Ishikawa (cell line): ENCODE data around the gene SMARCA4.

Experiments
- CEBPB ChIP-seq: IDR thresholded peaks from 2 replicates; pipeline ENCODE4 v1.6.1; 2012
- CREB1 ChIP-seq: IDR thresholded peaks from 2 replicates; pipeline ENCODE4 v1.6.1; 2012; ENCODE audit warnings: low read depth
- EGR1 ChIP-seq: IDR thresholded peaks from 2 replicates; pipeline ENCODE4 v1.6.1; 2012
- EP300 ChIP-seq: IDR thresholded peaks from 2 replicates; pipeline ENCODE4 v1.6.1; 2012; ENCODE audit warnings: borderline replicate concordance
- FOXM1 ChIP-seq: IDR thresholded peaks from 2 replicates; pipeline ENCODE4 v1.6.1; 2012; ENCODE audit warnings: low read depth, borderline replicate concordance
- NFIC ChIP-seq: IDR thresholded peaks from 2 replicates; pipeline ENCODE4 v1.6.1; 2012
- RAD21 ChIP-seq: IDR thresholded peaks from 2 replicates; pipeline ENCODE4 v1.6.1; 2012; ENCODE audit warnings: low read depth
- TAF1 ChIP-seq: IDR thresholded peaks from 2 replicates; pipeline ENCODE4 v1.6.1; 2012; ENCODE audit warnings: low read depth, mild to moderate bottlenecking
- TCF12 ChIP-seq: IDR thresholded peaks from 2 replicates; pipeline ENCODE4 v1.6.1; 2012; ENCODE audit warnings: low read depth
- TEAD4 ChIP-seq: IDR thresholded peaks from 2 replicates; pipeline ENCODE4 v1.6.1; 2012
- YY1 ChIP-seq: IDR thresholded peaks from 2 replicates; pipeline ENCODE4 v1.6.1; 2012; ENCODE audit warnings: low read depth
- ZBTB7A ChIP-seq: IDR thresholded peaks from 2 replicates; pipeline ENCODE4 v1.6.1; 2012; ENCODE audit warnings: low read depth
- TF ChIP-seq, protein P1 (sequence below): IDR thresholded peaks from 2 replicates; pipeline ENCODE4 v1.6.1; 2012
- TF ChIP-seq, protein P2 (sequence below): IDR thresholded peaks from 2 replicates; pipeline ENCODE4 v1.6.1; 2012
- TF ChIP-seq, protein P3 (sequence below): IDR thresholded peaks from 2 replicates; pipeline ENCODE4 v1.6.1; 2012; ENCODE audit warnings: low read depth, mild to moderate bottlenecking

The SMARCA4 gene

DNA sequence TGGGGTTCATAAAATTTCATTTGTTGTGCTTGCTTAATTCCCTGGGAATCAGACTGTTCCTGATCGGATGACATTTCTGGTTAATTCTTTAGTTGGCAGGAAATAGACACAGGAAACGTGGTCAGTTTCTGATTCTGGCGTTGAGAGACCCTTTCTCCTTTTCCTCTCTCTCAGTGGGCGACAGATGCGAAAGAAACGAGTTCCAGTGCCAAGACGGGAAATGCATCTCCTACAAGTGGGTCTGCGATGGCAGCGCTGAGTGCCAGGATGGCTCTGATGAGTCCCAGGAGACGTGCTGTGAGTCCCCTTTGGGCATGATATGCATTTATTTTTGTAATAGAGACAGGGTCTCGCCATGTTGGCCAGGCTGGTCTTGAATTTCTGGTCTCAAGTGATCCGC is 139.2 kb downstream of the SMARCA4 start:
- TF ChIP-seq FOXM1 (no peak), NFIC (no peak), TAF1 (no peak), CREB1 (no peak)
- TF ChIP-seq, protein P1, sequence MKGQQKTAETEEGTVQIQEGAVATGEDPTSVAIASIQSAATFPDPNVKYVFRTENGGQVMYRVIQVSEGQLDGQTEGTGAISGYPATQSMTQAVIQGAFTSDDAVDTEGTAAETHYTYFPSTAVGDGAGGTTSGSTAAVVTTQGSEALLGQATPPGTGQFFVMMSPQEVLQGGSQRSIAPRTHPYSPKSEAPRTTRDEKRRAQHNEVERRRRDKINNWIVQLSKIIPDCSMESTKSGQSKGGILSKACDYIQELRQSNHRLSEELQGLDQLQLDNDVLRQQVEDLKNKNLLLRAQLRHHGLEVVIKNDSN = no peak
- TF ChIP-seq, protein P2, sequence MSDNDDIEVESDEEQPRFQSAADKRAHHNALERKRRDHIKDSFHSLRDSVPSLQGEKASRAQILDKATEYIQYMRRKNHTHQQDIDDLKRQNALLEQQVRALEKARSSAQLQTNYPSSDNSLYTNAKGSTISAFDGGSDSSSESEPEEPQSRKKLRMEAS = no peak

DNA sequence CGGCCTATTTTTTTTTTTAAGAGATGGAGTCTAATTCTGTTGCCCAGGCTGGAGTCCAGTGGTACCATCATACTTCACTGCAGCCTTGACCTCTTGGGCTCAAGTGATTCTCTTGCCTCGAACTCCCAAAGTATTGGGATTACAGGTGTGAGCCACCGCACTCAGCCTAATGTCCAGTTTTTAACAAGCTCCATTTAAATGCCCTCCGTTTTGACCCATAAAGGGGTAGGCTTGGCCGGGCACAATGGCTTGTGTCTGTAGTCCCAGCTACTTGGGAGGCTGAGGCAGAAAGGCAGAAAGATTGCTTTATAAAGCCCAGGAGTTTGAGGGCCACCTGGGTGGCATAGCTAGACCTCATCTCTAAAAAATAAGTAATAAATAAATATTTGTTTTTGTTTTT is 140.2 kb downstream of the SMARCA4 start:
- TF ChIP-seq CEBPB = no peak
- no peak for TF ChIP-seq EP300
- TF ChIP-seq, protein P3, sequence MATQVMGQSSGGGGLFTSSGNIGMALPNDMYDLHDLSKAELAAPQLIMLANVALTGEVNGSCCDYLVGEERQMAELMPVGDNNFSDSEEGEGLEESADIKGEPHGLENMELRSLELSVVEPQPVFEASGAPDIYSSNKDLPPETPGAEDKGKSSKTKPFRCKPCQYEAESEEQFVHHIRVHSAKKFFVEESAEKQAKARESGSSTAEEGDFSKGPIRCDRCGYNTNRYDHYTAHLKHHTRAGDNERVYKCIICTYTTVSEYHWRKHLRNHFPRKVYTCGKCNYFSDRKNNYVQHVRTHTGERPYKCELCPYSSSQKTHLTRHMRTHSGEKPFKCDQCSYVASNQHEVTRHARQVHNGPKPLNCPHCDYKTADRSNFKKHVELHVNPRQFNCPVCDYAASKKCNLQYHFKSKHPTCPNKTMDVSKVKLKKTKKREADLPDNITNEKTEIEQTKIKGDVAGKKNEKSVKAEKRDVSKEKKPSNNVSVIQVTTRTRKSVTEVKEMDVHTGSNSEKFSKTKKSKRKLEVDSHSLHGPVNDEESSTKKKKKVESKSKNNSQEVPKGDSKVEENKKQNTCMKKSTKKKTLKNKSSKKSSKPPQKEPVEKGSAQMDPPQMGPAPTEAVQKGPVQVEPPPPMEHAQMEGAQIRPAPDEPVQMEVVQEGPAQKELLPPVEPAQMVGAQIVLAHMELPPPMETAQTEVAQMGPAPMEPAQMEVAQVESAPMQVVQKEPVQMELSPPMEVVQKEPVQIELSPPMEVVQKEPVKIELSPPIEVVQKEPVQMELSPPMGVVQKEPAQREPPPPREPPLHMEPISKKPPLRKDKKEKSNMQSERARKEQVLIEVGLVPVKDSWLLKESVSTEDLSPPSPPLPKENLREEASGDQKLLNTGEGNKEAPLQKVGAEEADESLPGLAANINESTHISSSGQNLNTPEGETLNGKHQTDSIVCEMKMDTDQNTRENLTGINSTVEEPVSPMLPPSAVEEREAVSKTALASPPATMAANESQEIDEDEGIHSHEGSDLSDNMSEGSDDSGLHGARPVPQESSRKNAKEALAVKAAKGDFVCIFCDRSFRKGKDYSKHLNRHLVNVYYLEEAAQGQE = no peak
- TF ChIP-seq NFIC = no peak
- no peak for TF ChIP-seq TAF1
- TF ChIP-seq TEAD4 = no peak
- TF ChIP-seq, protein P2 = no peak
- TF ChIP-seq RAD21 = no peak
- no peak for TF ChIP-seq EGR1
- TF ChIP-seq CREB1 = no peak
- TF ChIP-seq YY1 = no peak
- no peak for TF ChIP-seq TCF12
- TF ChIP-seq, protein P1 = no peak
- no peak for TF ChIP-seq ZBTB7A
- no peak for TF ChIP-seq FOXM1

DNA sequence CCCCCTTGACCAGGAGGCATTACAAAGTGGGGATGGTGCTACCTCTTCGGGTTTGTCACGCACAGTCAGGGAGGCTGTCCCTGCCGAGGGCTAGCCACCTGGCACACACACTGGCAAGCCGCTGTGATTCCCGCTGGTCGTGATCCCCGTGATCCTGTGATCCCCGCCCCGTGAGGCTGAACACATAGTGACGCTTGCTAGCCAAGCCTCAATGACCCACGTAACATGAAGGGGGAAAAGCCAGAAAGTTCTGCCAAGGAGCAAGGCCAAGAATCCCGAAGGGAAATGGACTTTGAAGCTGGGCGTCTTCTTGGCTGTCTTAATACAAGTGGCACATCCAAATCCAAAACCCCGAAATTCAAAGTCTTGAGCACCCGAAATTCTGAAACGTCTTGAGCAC is 142.1 kb downstream of the SMARCA4 start:
- TF ChIP-seq TAF1 (no peak), CEBPB (no peak), YY1 (no peak), EP300 (no peak), NFIC (no peak), TCF12 (no peak)

DNA sequence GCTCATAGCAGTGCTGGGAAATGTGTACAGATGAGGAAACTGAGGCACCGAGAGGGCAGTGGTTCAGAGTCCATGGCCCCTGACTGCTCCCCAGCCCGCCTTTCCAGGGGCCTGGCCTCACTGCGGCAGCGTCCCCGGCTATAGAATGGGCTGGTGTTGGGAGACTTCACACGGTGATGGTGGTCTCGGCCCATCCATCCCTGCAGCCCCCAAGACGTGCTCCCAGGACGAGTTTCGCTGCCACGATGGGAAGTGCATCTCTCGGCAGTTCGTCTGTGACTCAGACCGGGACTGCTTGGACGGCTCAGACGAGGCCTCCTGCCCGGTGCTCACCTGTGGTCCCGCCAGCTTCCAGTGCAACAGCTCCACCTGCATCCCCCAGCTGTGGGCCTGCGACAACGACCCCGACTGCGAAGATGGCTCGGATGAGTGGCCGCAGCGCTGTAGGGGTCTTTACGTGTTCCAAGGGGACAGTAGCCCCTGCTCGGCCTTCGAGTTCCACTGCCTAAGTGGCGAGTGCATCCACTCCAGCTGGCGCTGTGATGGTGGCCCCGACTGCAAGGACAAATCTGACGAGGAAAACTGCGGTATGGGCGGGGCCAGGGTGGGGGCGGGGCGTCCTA is 144.3 kb downstream of the SMARCA4 start:
- TF ChIP-seq FOXM1 = no peak
- TF ChIP-seq EGR1 = no peak
- TF ChIP-seq TAF1 = no peak
- TF ChIP-seq, protein P1 = no peak
- TF ChIP-seq, protein P3 = no peak
- TF ChIP-seq TEAD4 = no peak
- no peak for TF ChIP-seq ZBTB7A
- TF ChIP-seq YY1 = no peak
- TF ChIP-seq NFIC = no peak
- TF ChIP-seq, protein P2 = no peak
- no peak for TF ChIP-seq CEBPB
- no peak for TF ChIP-seq RAD21
- no peak for TF ChIP-seq CREB1
- no peak for TF ChIP-seq EP300
- TF ChIP-seq TCF12 = no peak

DNA sequence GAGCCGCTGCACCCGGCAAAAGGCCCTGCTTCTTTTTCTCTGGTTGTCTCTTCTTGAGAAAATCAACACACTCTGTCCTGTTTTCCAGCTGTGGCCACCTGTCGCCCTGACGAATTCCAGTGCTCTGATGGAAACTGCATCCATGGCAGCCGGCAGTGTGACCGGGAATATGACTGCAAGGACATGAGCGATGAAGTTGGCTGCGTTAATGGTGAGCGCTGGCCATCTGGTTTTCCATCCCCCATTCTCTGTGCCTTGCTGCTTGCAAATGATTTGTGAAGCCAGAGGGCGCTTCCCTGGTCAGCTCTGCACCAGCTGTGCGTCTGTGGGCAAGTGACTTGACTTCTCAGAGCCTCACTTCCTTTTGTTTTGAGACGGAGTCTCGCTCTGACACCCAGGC is 145.6 kb downstream of the SMARCA4 start:
- TF ChIP-seq, protein P2 = no peak
- TF ChIP-seq YY1 = no peak
- TF ChIP-seq, protein P3 = no peak
- no peak for TF ChIP-seq RAD21
- TF ChIP-seq TEAD4 = no peak
- no peak for TF ChIP-seq FOXM1
- TF ChIP-seq CREB1 = no peak
- no peak for TF ChIP-seq NFIC
- TF ChIP-seq, protein P1 = no peak
- TF ChIP-seq EP300 = no peak
- TF ChIP-seq ZBTB7A = no peak
